Measurements from ENCODE around the gene YAP1.

DNA sequence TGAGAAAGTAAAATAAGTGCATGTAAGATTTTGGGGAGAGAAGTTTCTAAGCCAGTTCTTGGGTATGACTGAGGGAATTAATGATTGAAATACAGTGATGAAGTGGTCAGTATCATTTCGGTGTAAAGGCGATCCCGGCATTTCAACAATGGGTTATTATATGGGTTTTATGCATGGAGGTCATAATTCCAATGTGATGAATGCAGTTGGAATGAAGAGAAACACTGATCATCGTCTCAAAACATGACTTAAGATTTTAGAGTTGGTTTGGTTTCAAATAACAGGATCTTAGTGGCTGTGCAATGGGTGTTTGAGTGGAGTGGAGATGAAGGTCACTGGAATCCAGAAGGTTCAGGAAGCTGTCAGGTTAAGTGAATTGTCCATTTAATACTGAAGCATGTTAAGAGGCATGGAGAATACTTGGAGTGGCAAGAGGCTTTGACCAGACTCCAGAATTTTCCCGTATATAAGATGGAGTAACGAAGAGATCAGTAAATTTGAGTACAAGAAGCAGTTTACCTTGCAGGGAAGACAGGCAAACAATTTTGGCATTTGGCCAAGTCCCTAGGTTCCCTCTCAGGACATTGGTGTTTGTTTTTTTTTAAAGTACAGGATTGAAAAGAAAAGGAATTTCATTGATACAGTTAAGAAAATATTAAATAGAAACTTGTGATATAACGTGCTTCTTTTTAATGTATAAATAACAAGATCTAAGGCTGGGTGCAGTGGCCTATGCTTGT is 110.7 kb downstream of the YAP1 start:
- TF ChIP-seq, protein P1, sequence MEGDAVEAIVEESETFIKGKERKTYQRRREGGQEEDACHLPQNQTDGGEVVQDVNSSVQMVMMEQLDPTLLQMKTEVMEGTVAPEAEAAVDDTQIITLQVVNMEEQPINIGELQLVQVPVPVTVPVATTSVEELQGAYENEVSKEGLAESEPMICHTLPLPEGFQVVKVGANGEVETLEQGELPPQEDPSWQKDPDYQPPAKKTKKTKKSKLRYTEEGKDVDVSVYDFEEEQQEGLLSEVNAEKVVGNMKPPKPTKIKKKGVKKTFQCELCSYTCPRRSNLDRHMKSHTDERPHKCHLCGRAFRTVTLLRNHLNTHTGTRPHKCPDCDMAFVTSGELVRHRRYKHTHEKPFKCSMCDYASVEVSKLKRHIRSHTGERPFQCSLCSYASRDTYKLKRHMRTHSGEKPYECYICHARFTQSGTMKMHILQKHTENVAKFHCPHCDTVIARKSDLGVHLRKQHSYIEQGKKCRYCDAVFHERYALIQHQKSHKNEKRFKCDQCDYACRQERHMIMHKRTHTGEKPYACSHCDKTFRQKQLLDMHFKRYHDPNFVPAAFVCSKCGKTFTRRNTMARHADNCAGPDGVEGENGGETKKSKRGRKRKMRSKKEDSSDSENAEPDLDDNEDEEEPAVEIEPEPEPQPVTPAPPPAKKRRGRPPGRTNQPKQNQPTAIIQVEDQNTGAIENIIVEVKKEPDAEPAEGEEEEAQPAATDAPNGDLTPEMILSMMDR (IDR thresholded peaks at IDR 0.05): no peak
- TF ChIP-seq RAD21 (conservative IDR thresholded peaks at IDR 0.05 in 1 of 2, IDR thresholded peaks at IDR 0.05 in 1 of 2) (no peak), SMC3 (IDR thresholded peaks at IDR 0.05) (no peak), POLR2A (IDR thresholded peaks at IDR 0.05; ENCODE audit: low read length) (no peak), NPAS2 (CRISPR knock-in tag; IDR thresholded peaks at IDR 0.05; ENCODE audit: borderline replicate concordance) (no peak)
- TF ChIP-seq, protein P2, sequence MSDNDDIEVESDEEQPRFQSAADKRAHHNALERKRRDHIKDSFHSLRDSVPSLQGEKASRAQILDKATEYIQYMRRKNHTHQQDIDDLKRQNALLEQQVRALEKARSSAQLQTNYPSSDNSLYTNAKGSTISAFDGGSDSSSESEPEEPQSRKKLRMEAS (IDR thresholded peaks at IDR 0.05): no peak
